GM10266 (cell line): ENCODE data around the gene TNKS2.

Experiments
- DNase-seq: peaks from one replicate; pipeline ENCODE4 v3.0.0; 2012; ENCODE audit errors: extremely low spot score
- TF ChIP-seq, protein P1 (sequence below): IDR thresholded peaks from 2 replicates; pipeline ENCODE4 v1.5.1; 2012; ENCODE audit warnings: mild to moderate bottlenecking, low read depth; ENCODE audit not compliant: control insufficient read depth, insufficient read depth; ENCODE audit errors: missing control alignments

The TNKS2 gene

GRCh38 chr10:91875156-91875555 is 76.9 kb downstream of the TNKS2 start:
- TF ChIP-seq, protein P1, sequence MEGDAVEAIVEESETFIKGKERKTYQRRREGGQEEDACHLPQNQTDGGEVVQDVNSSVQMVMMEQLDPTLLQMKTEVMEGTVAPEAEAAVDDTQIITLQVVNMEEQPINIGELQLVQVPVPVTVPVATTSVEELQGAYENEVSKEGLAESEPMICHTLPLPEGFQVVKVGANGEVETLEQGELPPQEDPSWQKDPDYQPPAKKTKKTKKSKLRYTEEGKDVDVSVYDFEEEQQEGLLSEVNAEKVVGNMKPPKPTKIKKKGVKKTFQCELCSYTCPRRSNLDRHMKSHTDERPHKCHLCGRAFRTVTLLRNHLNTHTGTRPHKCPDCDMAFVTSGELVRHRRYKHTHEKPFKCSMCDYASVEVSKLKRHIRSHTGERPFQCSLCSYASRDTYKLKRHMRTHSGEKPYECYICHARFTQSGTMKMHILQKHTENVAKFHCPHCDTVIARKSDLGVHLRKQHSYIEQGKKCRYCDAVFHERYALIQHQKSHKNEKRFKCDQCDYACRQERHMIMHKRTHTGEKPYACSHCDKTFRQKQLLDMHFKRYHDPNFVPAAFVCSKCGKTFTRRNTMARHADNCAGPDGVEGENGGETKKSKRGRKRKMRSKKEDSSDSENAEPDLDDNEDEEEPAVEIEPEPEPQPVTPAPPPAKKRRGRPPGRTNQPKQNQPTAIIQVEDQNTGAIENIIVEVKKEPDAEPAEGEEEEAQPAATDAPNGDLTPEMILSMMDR: no peak
- DNase-seq: no peak

DNA sequence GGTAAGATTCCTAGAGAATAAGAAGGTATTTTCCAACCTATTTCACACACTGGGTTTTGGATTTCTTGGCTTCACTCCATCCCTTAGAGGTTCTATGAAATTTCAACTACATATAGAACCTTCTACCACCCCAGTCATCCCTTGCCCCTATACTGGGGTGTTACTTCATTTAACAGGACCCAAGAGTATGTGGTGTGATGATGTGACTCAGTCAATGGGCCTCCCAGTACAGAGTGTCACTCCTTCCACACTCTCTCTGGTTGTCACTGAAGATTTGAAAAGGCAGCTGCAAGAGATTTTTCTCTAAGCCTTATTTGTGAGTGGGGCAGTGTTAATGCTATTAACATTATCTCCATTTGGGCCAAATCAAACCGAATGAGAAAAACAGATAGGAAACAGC is 77.6 kb downstream of the TNKS2 start:
- TF ChIP-seq, protein P1: no peak
- no peak for DNase-seq

GRCh38 chr10:91879515-91880170 is 81.4 kb downstream of the TNKS2 start:
- DNase-seq: no peak
- TF ChIP-seq, protein P1: no peak

GRCh38 chr10:91880310-91880709 is 82.1 kb downstream of the TNKS2 start:
- no peak for DNase-seq
- TF ChIP-seq, protein P1: no peak

GRCh38 chr10:91883549-91884444 is 85.6 kb downstream of the TNKS2 start:
- DNase-seq: no peak
- TF ChIP-seq, protein P1: no peak

DNA sequence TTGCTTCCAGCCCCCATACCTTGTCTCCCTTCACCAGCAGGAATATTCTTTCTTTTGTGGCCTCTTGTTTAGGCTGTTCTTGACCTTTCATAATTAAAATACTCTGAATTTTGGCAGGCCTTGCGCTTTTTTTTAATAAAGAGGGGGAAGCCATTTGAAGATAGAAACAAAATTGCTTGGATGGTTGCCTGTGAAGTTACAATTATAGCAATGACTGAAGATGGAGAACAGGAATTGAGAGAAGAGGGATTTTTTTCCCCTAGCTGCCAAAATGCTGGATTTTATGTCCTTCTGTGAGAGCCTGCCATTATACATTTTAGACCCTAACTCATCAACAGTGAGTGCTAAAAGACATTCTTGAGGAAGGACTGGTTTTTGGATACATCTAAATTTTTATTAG is 86.3 kb downstream of the TNKS2 start:
- DNase-seq: no peak
- TF ChIP-seq, protein P1: no peak
